Measurements from ENCODE around the gene LNX1. TPM values are rescaled to one million over a fixed set of nuclear protein-coding genes. Genes with fewer than 3 reads are reported as not detected.

The LNX1 gene
- total RNA-seq, 1 experiment from 2014 or later = 1.7 TPM

- Histone ChIP-seq H3T11ph (ENCODE audit: low read length) (no peak overlapping the region), H3K14ac (ENCODE audit: insufficient read depth, low read length) (no peak overlapping the region), H3K4me2 (ENCODE audit: insufficient read depth, insufficient read length, low read length) (no peak overlapping the region), H2BK120ac (ENCODE audit: low read depth, low read length, poor library complexity, severe bottlenecking) (no peak overlapping the region), H3K4ac (ENCODE audit: low read depth, low read length) (no peak overlapping the region), H2BK5ac (ENCODE audit: insufficient read length, low read length) (no peak overlapping the region), H4K20me1 (ENCODE audit: control insufficient read depth, insufficient read depth, insufficient read length) (no peaks in the 10 kb centered on the region), H3K56ac (ENCODE audit: insufficient read length, low read depth, low read length) (no peak overlapping the region), H4K8ac (replicated peaks; ENCODE audit: insufficient read length, low read depth, low read length) (no peak overlapping the region), H3K4me1 (ENCODE audit: insufficient read depth, low read length) (peaks cover 5% of the 10 kb centered on the region; the same call in 1 of the 2 replicates), H3K9me3 (ENCODE audit: control insufficient read depth, low read depth, low read length) (no peaks in the 10 kb centered on the region), H2BK20ac (ENCODE audit: low read depth, low read length, poor library complexity, severe bottlenecking) (no peak overlapping the region), H2BK15ac (ENCODE audit: low read depth, low read length) (no peak overlapping the region), H4K5ac (ENCODE audit: insufficient read length, low read depth, low read length) (no peak overlapping the region), H3K9ac (ENCODE audit: extremely low read depth, insufficient read length, low read length) (no peak overlapping the region), H3K18ac (ENCODE audit: insufficient read length, low read depth, low read length) (no peak overlapping the region), H4K91ac (ENCODE audit: insufficient read length, low read depth, low read length) (no peak overlapping the region), H2AK5ac (ENCODE audit: insufficient read length, low read length) (no peak overlapping the region), H3K23me2 (ENCODE audit: insufficient read length, low read depth, low read length, poor library complexity, severe bottlenecking) (no peaks in the 10 kb centered on the region), H3K27me3 (ENCODE audit: insufficient read depth, low read length) (no peaks in the 10 kb centered on the region), H3K79me2 (ENCODE audit: insufficient read depth, low read length) (no peaks in the 10 kb centered on the region), H3K27ac (ENCODE audit: insufficient read length, low read depth, low read length) (no peak overlapping the region), H3K23ac (ENCODE audit: insufficient read length, low read depth, low read length) (no peak overlapping the region), H2AFZ (ENCODE audit: low read length) (no peak overlapping the region), H2BK12ac (ENCODE audit: insufficient read length, low read depth, low read length) (no peak overlapping the region), H3K79me1 (ENCODE audit: insufficient read depth, low read depth, low read length, poor library complexity, severe bottlenecking) (no peaks in the 10 kb centered on the region)
- WGBS (ENCODE audit: extremely low coverage, insufficient read length, low lambda C conversion rate) = no CpG with 5 or more reads among the region's 4 CpGs
- H3K4me3 Mint-ChIP-seq = no peak overlapping the region
- no peaks in the 10 kb centered on the region; a peak in 1 of 7 replicates for H3K36me3 Mint-ChIP-seq (ENCODE audit: insufficient read depth in 1 of 3, low read depth in 3 of 3)
- H3K27me3 Mint-ChIP-seq (ENCODE audit: low read depth) = peaks cover 3% of the 10 kb centered on the region; the same call in 1 of the 2 replicates
- H3K9me3 Mint-ChIP-seq = peaks cover 0 to 4% of the 10 kb centered on the region in 2 experiments; a peak in 1 of 5 replicates
- no peak for DNase-seq
- no peak overlapping the region for H3K27ac Mint-ChIP-seq
- TF ChIP-seq CTCF (conservative IDR thresholded peaks at IDR 0.05) = no peak
- H3K4me1 Mint-ChIP-seq = peaks cover 23 to 31% of the 10 kb centered on the region in 2 experiments
These were observed 7.2 kb upstream of the LNX1 start for GRCh38 chr4:53598483-53598882.
